Measurements from ENCODE around the gene RAD23A. TPM values are rescaled to one million over a fixed set of nuclear protein-coding genes. Genes with fewer than 3 reads are reported as not detected.
A peak's percentile ranks its signal among the peaks of the same experiment; 100 is the strongest.

RAD23A gene
- total RNA-seq, 2 experiments from 2014 or later: 90.0 to 92.7 TPM

GRCh38 chr19:12938779-12939601 is 6.7 kb upstream of the RAD23A start:
- ATAC-seq (ENCODE audit: poor library complexity): peak; percentile 32
- no peaks in the 10 kb centered on the region for H3K27me3 Mint-ChIP-seq
- Histone ChIP-seq H3K4me3 (ENCODE audit: low read length) (peak overlapping the region; percentile 94), H3K9me3 (ENCODE audit: control insufficient read depth in 1 of 2, insufficient read depth in 1 of 2, low read length in 2 of 2) (peaks cover 0 to 12% of the 10 kb centered on the region in 2 experiments), H3K36me3 (ENCODE audit: insufficient read depth, low read length) (peaks cover 48% of the 10 kb centered on the region), H3K27me3 (ENCODE audit: control insufficient read depth in 1 of 2, insufficient read depth in 2 of 2, low read length in 2 of 2) (peaks cover 0 to 3% of the 10 kb centered on the region in 2 experiments), H3K4me1 (ENCODE audit: insufficient read depth, low read length) (peaks cover 65% of the 10 kb centered on the region), H3K27ac (ENCODE audit: low read depth in 1 of 2, low read length in 2 of 2) (peak overlapping the region; percentile 74 to 80)
- ChIA-PET POLR2A (interaction anchor here (1.1 to 3.3 kb wide), 6 partner anchors 14 to 147 kb away, joined by 3 to 24 read pairs (median 10); partner anchors contain the start of genes GADD45GIP1 and GCDH), CTCF (interaction anchor here (2.6 to 3.3 kb wide), 2 partner anchors 26 to 54 kb away, joined by 9 to 25 read pairs; no protein-coding TSS in a partner anchor)
- H3K4me3 Mint-ChIP-seq: peak overlapping the region; percentile 94
- H3K9me3 Mint-ChIP-seq: no peaks in the 10 kb centered on the region
- TF ChIP-seq CTCF (IDR thresholded peaks at IDR 0.05): no peak
- H3K36me3 Mint-ChIP-seq (ENCODE audit: low read depth): peaks cover 60% of the 10 kb centered on the region
- peaks cover 52% of the 10 kb centered on the region for H3K4me1 Mint-ChIP-seq (ENCODE audit: low read depth)
- peak overlapping the region; percentile 93 for H3K27ac Mint-ChIP-seq
- peak in 10 of 14 experiments; percentile 15 to 74 (median 30) for DNase-seq
- intact Hi-C loops (cut with DNase I, micrococcal nuclease): loop anchor here (2.0 to 10.0 kb wide), 4 partner anchors 48 to 204 kb away; partner anchors contain the start of genes GCDH (in 2 of the 2), GET3 (in 1 of the 2), PRDX2 (in 1 of the 2) and RNASEH2A (in 1 of the 2)

GRCh38 chr19:12939975-12940423 is 5.7 kb upstream of the RAD23A start:
- Histone ChIP-seq H3K4me1 (ENCODE audit: insufficient read depth, low read length) (peaks cover 73% of the 10 kb centered on the region), H3K27ac (ENCODE audit: low read depth in 1 of 2, low read length in 2 of 2) (peak overlapping the region in 1 of 2 donors; percentile 42), H3K27me3 (ENCODE audit: control insufficient read depth in 1 of 2, insufficient read depth in 2 of 2, low read length in 2 of 2) (peaks cover 0 to 3% of the 10 kb centered on the region in 2 experiments), H3K36me3 (ENCODE audit: insufficient read depth, low read length) (peaks cover 57% of the 10 kb centered on the region), H3K9me3 (ENCODE audit: control insufficient read depth in 1 of 2, insufficient read depth in 1 of 2, low read length in 2 of 2) (peaks cover 0 to 12% of the 10 kb centered on the region in 2 experiments), H3K4me3 (ENCODE audit: low read length) (peak overlapping the region; percentile 94)
- CTCF ChIA-PET: interaction anchor here (2.6 to 3.3 kb wide), 2 partner anchors 25 to 55 kb away, joined by 9 to 25 read pairs; no protein-coding TSS in a partner anchor
- DNase-seq (peak in 2 of 14 experiments; percentile 16 to 32), ATAC-seq (ENCODE audit: poor library complexity) (no peak)
- H3K4me3 Mint-ChIP-seq: peak overlapping the region; percentile 94
- no peak for TF ChIP-seq CTCF (IDR thresholded peaks at IDR 0.05)
- intact Hi-C loops (cut with DNase I, micrococcal nuclease): loop anchor here (2.0 to 10.0 kb wide), 4 partner anchors 49 to 205 kb away; partner anchors contain the start of genes GCDH (in 2 of the 2), GET3 (in 1 of the 2), PRDX2 (in 1 of the 2) and RNASEH2A (in 1 of the 2)
- no peaks in the 10 kb centered on the region for H3K27me3 Mint-ChIP-seq
- POLR2A ChIA-PET: interaction anchor here (0.6 to 3.3 kb wide), 2 partner anchors 26 to 111 kb away, joined by 3 to 24 read pairs; no protein-coding TSS in a partner anchor
- peaks cover 57% of the 10 kb centered on the region for H3K4me1 Mint-ChIP-seq (ENCODE audit: low read depth)
- no peaks in the 10 kb centered on the region for H3K9me3 Mint-ChIP-seq
- H3K36me3 Mint-ChIP-seq (ENCODE audit: low read depth): peaks cover 69% of the 10 kb centered on the region
- H3K27ac Mint-ChIP-seq: peak overlapping the region; percentile 93

- Mint-ChIP-seq H3K4me3 (peak overlapping the region; percentile 94), H3K27ac (peak overlapping the region; percentile 93), H3K4me1 (ENCODE audit: low read depth) (peaks cover 66% of the 10 kb centered on the region), H3K9me3 (no peaks in the 10 kb centered on the region), H3K36me3 (ENCODE audit: low read depth) (peaks cover 78% of the 10 kb centered on the region), H3K27me3 (peaks cover 4% of the 10 kb centered on the region)
- ChIA-PET CTCF (no interaction called here), POLR2A (interaction anchor here (0.6 to 1.1 kb wide), 2 partner anchors 50 to 241 kb away, joined by 4 read pairs; partner anchors contain the start of gene GCDH)
- ATAC-seq (ENCODE audit: poor library complexity) (no peak), DNase-seq (no peak)
- peaks cover 78% of the 10 kb centered on the region for H3K4me1 ChIP-seq (ENCODE audit: insufficient read depth, low read length)
- H3K27ac ChIP-seq (ENCODE audit: low read depth in 1 of 2, low read length in 2 of 2): peak overlapping the region in 1 of 2 donors; percentile 29
- peaks cover 0 to 12% of the 10 kb centered on the region in 2 experiments for H3K9me3 ChIP-seq (ENCODE audit: control insufficient read depth in 1 of 2, insufficient read depth in 1 of 2, low read length in 2 of 2)
- no peak for TF ChIP-seq CTCF (IDR thresholded peaks at IDR 0.05)
- peaks cover 57% of the 10 kb centered on the region for H3K36me3 ChIP-seq (ENCODE audit: insufficient read depth, low read length)
- no peak overlapping the region for H3K4me3 ChIP-seq (ENCODE audit: low read length)
- peaks cover 0 to 3% of the 10 kb centered on the region in 2 experiments for H3K27me3 ChIP-seq (ENCODE audit: control insufficient read depth in 1 of 2, insufficient read depth in 2 of 2, low read length in 2 of 2)
- intact Hi-C loops (cut with DNase I, micrococcal nuclease): no loop called here
These were observed 4.8 kb upstream of the RAD23A start for GRCh38 chr19:12940897-12941296.

Data from CD4-positive, alpha-beta T cell (primary cell).